Calu3 (cell line): ENCODE data around the gene GCAT. TPM values are rescaled to one million over a fixed set of nuclear protein-coding genes. Genes with fewer than 3 reads are reported as not detected.
A peak's percentile ranks its signal among the peaks of the same experiment; 100 is the strongest.

ENCODE experiments used
- BruUV-seq: library from RNA; stranded (reverse); fragments of 400-500 nt; replicated peaks from 2 replicates; lab custom pipeline; 2021; lab: Mats Ljungman, UMichigan
- CTCF ChIA-PET: fragments of 300-600 bp; sonication (Branson Sonifier 250); formaldehyde crosslinking; loops from one replicate; lab custom pipeline; 2022; ENCODE audit warnings: antibody characterized with exemption; lab: Charles Lee
- DNase-seq: peaks from one replicate; pipeline ENCODE4 v3.0.0; 2022
- H3K27ac Mint-ChIP-seq: one replicate; pipeline ENCODE4 v1.8.0; 2022; ENCODE audit warnings: mixed read lengths; ENCODE audit not compliant: unreplicated experiment
- H3K27me3 Mint-ChIP-seq: one replicate; pipeline ENCODE4 v1.8.0; 2022; ENCODE audit warnings: mixed read lengths; ENCODE audit not compliant: unreplicated experiment
- H3K36me3 Mint-ChIP-seq: one replicate; pipeline ENCODE4 v1.8.0; 2022; ENCODE audit warnings: mild to moderate bottlenecking, moderate library complexity, mixed read lengths; ENCODE audit not compliant: insufficient read depth, unreplicated experiment
- H3K4me1 Mint-ChIP-seq: one replicate; pipeline ENCODE4 v1.8.0; 2022; ENCODE audit warnings: mild to moderate bottlenecking, low read depth, mixed read lengths; ENCODE audit not compliant: unreplicated experiment
- H3K4me3 Mint-ChIP-seq: one replicate; pipeline ENCODE4 v1.8.0; 2022; ENCODE audit warnings: mild to moderate bottlenecking, low read depth, moderate library complexity, mixed read lengths; ENCODE audit not compliant: unreplicated experiment
- H3K9me3 Mint-ChIP-seq: one replicate; pipeline ENCODE4 v1.8.0; 2022; ENCODE audit warnings: low read depth, mixed read lengths; ENCODE audit not compliant: unreplicated experiment
- CTCF ChIP-seq: fragments of 200-600 bp; IDR thresholded peaks from one replicate; pipeline ENCODE4 v1.8.0; 2022; ENCODE audit warnings: antibody characterized with exemption; ENCODE audit not compliant: unreplicated experiment
- intact Hi-C: fragments of 100-400 bp; cut with micrococcal nuclease; formaldehyde crosslinking; loops from one replicate; pipeline ENCODE4 v1.10.0; 2022; ENCODE audit not compliant: unreplicated experiment
- total RNA-seq: library from RNA; stranded (reverse); gene quantifications from 2 replicates; pipeline ENCODE4 v1.2.3, GENCODE V29; 2022

The GCAT gene
- total RNA-seq, 1 experiment from 2014 or later = 22.7 TPM

DNA sequence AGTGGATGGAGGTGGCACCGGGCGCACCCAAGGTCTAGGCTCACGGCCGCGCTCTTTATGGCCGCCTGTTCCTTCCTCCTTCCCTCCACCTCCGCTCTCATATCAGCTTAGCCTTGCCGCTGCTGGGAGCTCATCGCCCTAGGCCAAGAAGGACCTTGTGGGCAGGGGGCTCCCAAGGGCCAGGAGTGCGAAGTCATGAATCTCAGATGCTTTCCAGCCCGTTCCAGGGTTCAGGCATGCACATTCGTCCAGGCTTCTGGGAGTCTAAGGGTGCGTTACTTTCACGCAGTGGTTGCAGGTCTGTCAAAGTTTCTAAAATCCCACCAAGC lies 11.3 kb downstream of the GCAT start:
- CTCF ChIA-PET = interaction anchor here (0.8 to 1.2 kb wide), 2 partner anchors 25 to 44 kb away, joined by 3 read pairs; partner anchors contain the start of gene ANKRD54
- no peaks in the 10 kb centered on the region for H3K9me3 Mint-ChIP-seq
- H3K27me3 Mint-ChIP-seq = no peaks in the 10 kb centered on the region
- H3K4me3 Mint-ChIP-seq = peak overlapping the region; percentile 56
- no peak overlapping the region for H3K27ac Mint-ChIP-seq
- TF ChIP-seq CTCF = no peak
- peaks cover 14% of the 10 kb centered on the region for H3K36me3 Mint-ChIP-seq
- H3K4me1 Mint-ChIP-seq = peaks cover 9% of the 10 kb centered on the region
- intact Hi-C loops = loop anchor here (5.0 kb wide), 1 partner anchor 148 kb away; no protein-coding TSS in a partner anchor
- BruUV-seq = no TSS peak
- DNase-seq = no peak

DNA sequence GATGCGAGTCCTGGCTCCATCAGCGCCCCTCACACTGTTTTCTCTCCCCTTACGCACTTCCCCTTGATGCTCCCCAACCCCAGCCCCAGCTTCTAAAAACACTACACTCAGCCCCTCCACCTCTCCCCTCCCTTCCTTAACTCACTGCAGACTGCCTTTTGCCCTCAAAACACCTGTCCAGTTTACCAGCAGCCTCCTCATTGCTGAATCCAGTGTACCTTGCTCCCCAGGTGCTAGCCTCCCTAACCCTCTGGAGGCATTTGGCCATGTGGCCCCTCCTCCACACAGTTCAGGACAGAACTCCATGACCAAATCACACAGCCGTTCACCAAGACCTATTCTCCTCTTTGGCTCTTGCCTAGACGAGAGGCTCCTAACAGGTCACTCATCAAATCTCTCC lies 12.6 kb downstream of the GCAT start:
- DNase-seq = no peak
- Mint-ChIP-seq H3K9me3 (no peaks in the 10 kb centered on the region), H3K27ac (peak overlapping the region; percentile 42), H3K27me3 (no peaks in the 10 kb centered on the region), H3K4me1 (peaks cover 9% of the 10 kb centered on the region), H3K4me3 (no peak overlapping the region), H3K36me3 (peaks cover 14% of the 10 kb centered on the region)
- intact Hi-C loops = no loop called here
- BruUV-seq = no TSS peak
- CTCF ChIA-PET = no interaction called here
- TF ChIP-seq CTCF = no peak

DNA sequence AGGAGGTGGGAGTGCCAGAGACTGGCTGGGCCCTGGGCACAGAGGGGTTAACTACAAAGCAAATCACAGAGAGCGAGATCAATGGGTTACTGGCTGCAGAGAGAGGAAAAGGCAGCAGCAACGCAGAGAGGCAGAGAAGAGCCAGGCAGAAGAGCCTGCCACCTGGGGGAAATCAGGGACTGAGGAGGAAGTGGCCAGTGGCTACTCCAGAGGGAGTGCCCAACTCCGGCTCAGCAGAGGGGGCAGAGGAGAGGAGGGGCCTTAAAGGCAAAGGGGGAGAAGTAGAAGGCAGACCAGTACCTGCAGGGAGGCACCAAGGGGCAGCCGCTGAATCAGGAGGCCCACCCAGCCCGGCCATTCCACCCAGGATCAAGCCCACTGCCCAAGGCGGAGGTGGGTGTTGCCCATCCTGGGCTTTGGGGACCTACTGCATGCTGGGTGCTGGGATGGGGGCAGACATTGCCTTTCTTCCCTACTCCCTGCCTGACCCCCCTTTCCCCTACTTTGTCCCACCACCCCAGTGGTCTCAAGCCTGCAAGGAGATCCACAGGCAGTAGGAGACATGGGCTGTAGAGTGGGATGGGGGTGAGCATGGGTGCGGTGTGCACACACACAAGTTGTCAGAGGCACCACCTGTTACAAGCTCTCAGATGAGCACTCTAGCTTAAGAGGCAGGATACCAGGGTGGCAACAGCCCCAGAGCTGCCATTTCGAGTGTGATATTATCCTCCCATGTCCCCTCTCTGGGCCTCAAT lies 14.5 kb downstream of the GCAT start:
- no peak for TF ChIP-seq CTCF
- no peak for DNase-seq

DNA sequence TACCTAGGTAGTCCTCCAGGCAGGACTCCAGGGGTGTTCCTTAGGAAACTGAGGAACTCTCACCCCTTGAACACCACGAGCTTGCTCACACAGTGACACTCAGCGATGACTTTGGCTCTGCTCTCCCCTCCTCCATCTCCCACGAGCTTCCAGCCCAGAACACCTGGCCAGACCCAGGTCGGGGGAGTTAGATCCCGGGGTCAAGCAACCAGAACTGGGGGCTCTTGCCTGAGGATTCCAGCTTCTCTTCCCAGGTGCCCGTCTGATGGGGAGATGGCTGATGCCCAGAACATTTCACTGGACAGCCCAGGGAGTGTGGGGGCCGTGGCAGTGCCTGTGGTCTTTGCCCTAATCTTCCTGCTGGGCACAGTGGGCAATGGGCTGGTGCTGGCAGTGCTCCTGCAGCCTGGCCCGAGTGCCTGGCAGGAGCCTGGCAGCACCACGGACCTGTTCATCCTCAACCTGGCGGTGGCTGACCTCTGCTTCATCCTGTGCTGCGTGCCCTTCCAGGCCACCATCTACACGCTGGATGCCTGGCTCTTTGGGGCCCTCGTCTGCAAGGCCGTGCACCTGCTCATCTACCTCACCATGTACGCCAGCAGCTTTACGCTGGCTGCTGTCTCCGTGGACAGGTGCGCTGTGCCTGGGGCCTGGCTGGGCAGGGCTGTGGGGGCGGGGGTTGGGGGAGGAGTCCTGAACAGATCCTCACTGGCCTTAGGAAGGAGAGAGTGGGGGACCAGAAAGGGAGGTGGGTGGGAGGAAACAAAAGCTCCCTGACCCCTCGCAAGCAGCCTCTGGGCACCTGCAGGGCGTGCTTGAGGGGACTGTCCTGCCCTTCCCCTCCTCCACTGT lies 15.6 kb downstream of the GCAT start, which contains the start of gene GALR3:
TSS of gene GALR3 (plus strand) at position 249 of the 852 bp plus-strand sequence. CDS start at position 274, 25 bp downstream.
- no TSS peak for BruUV-seq
- intact Hi-C loops = no loop called here
- no peak within 1 kb of the TSS for H3K4me3 Mint-ChIP-seq
- H3K4me1 Mint-ChIP-seq = peaks cover 9% of the 10 kb centered on the region
- TF ChIP-seq CTCF = no peak
- H3K36me3 Mint-ChIP-seq = peaks cover 4% of the 10 kb centered on the region
- DNase-seq = no peak
- CTCF ChIA-PET = interaction anchor here (0.6 kb wide), 2 partner anchors 58 to 289 kb away, joined by 3 read pairs; no protein-coding TSS in a partner anchor
- no peaks in the 10 kb centered on the region for H3K9me3 Mint-ChIP-seq
- peak within 1 kb of the TSS; percentile 45 for H3K27ac Mint-ChIP-seq
- no peaks in the 10 kb centered on the region for H3K27me3 Mint-ChIP-seq

More for the DNA sequence above, 14.5 kb downstream of the GCAT start:
- no peaks in the 10 kb centered on the region for H3K27me3 Mint-ChIP-seq
- BruUV-seq = no TSS peak
- H3K4me1 Mint-ChIP-seq = peaks cover 9% of the 10 kb centered on the region
- H3K36me3 Mint-ChIP-seq = peaks cover 14% of the 10 kb centered on the region
- H3K9me3 Mint-ChIP-seq = no peaks in the 10 kb centered on the region
- CTCF ChIA-PET = interaction anchor here (0.6 kb wide), 1 partner anchor 288 kb away, joined by 3 read pairs; no protein-coding TSS in a partner anchor
- intact Hi-C loops = no loop called here
- peak overlapping the region; percentile 45 for H3K27ac Mint-ChIP-seq
- H3K4me3 Mint-ChIP-seq = no peak overlapping the region
